GM12801 (cell line): Measurements from ENCODE around the gene SEMA6B.
A peak's percentile ranks its signal among the peaks of the same experiment; 100 is the strongest.

Experiments
- CTCF ChIP-seq: IDR thresholded peaks from one replicate; pipeline ENCODE4 v1.5.1; 2011; ENCODE audit warnings: control low read depth; ENCODE audit not compliant: insufficient read length; ENCODE audit errors: extremely low read depth

SEMA6B gene

GRCh38 chr19:4529924-4530522 lies 29.5 kb downstream of the SEMA6B start:
- no peak for TF ChIP-seq CTCF

- TF ChIP-seq CTCF: no peak
Observed at GRCh38 chr19:4528843-4529242, 30.6 kb downstream of the SEMA6B start.

GRCh38 chr19:4525563-4526002 lies 33.9 kb downstream of the SEMA6B start:
- TF ChIP-seq CTCF: no peak

- TF ChIP-seq CTCF: peak; percentile 8
Observed at GRCh38 chr19:4524808-4525562, 34.5 kb downstream of the SEMA6B start.

- TF ChIP-seq CTCF: no peak
Observed at GRCh38 chr19:4523306-4524110, 36.0 kb downstream of the SEMA6B start.

GRCh38 chr19:4522291-4523002 lies 37.0 kb downstream of the SEMA6B start:
- TF ChIP-seq CTCF: no peak

GRCh38 chr19:4521888-4522242 lies 37.6 kb downstream of the SEMA6B start:
- TF ChIP-seq CTCF: no peak
